GM23338 (cell line): Measurements from ENCODE around the gene PPCS.

Experiments
- CREB1 ChIP-seq: fragments of 250-450 bp; sonication (Bioruptor Pico); IDR thresholded peaks from 2 replicates; pipeline ENCODE4 v1.5.0; 2020; ENCODE audit warnings: low read depth, mild to moderate bottlenecking, moderate library complexity
- CTCF ChIP-seq, 2 experiments: fragments of 200-600 bp in 1 of 2; sonication (generic) in 1 of 2; conservative IDR thresholded peaks; 2 replicates each; pipeline versions ENCODE4 v1.5.1 to v1.6.1; 2016 to 2017; ENCODE audit warnings: antibody characterized with exemption in 2 of 2, low read depth in 2 of 2, mild to moderate bottlenecking in 2 of 2, moderate library complexity in 1 of 2
- EZH2 ChIP-seq: fragments of 200-600 bp; sonication (generic); IDR thresholded peaks from one replicate; pipeline ENCODE4 v1.8.0; 2017; ENCODE audit warnings: antibody characterized with exemption, mild to moderate bottlenecking, low read depth; ENCODE audit not compliant: unreplicated experiment
- EZH2phosphoT487 ChIP-seq: fragments of 200-600 bp; sonication (generic); IDR thresholded peaks from one replicate; pipeline ENCODE4 v1.8.1; 2018; ENCODE audit warnings: antibody characterized with exemption; ENCODE audit not compliant: unreplicated experiment
- JUNB ChIP-seq: IDR thresholded peaks from one replicate; pipeline ENCODE4 v1.6.1; 2016; ENCODE audit warnings: antibody characterized with exemption; ENCODE audit not compliant: unreplicated experiment
- NANOG ChIP-seq: IDR thresholded peaks from 2 replicates; pipeline ENCODE4 v1.6.1; 2016; ENCODE audit warnings: antibody characterized with exemption, borderline replicate concordance
- POLR2AphosphoS5 ChIP-seq: IDR thresholded peaks from 2 replicates; pipeline ENCODE4 v1.6.1; 2016; ENCODE audit warnings: antibody characterized with exemption, low read depth
- REST ChIP-seq: IDR thresholded peaks from one replicate; pipeline ENCODE4 v1.6.1; 2018; ENCODE audit warnings: antibody characterized with exemption; ENCODE audit not compliant: unreplicated experiment

GRCh38 chr1:42424201-42424600 lies 32.1 kb upstream of the PPCS start:
- TF ChIP-seq EZH2phosphoT487: no peak
- TF ChIP-seq POLR2AphosphoS5: no peak
- TF ChIP-seq JUNB: no peak
- no peak for TF ChIP-seq CTCF (conservative IDR thresholded peaks at IDR 0.05; ENCODE audit: low read depth in 2 of 2)
- TF ChIP-seq REST: no peak
- no peak for TF ChIP-seq EZH2
- TF ChIP-seq NANOG: no peak
- no peak for TF ChIP-seq CREB1
